HFF-Myc (cell line): ENCODE data around the gene NEDD4L.
"Not testable (repeated sequence)": the region's sequence is repeated elsewhere in the genome, so short reads cannot be mapped to it uniquely, and the experiment has no call there.

Experiments used
- DNase-seq: peaks from one replicate; pipeline ENCODE4 v3.0.0-alpha.2; 2011; ENCODE audit warnings: low read depth; ENCODE audit errors: extremely low read depth
- H3K4me3 ChIP-seq: replicated peaks from 2 replicates; pipeline ENCODE4 v1.5.1; 2011; ENCODE audit warnings: low read depth, mild to moderate bottlenecking, control low read depth, low read length
- CTCF ChIP-seq: IDR thresholded peaks from 2 replicates; pipeline ENCODE4 v1.5.1; 2012; ENCODE audit warnings: mild to moderate bottlenecking, low read depth, low read length, control low read depth; ENCODE audit errors: missing control alignments

The NEDD4L gene

DNA sequence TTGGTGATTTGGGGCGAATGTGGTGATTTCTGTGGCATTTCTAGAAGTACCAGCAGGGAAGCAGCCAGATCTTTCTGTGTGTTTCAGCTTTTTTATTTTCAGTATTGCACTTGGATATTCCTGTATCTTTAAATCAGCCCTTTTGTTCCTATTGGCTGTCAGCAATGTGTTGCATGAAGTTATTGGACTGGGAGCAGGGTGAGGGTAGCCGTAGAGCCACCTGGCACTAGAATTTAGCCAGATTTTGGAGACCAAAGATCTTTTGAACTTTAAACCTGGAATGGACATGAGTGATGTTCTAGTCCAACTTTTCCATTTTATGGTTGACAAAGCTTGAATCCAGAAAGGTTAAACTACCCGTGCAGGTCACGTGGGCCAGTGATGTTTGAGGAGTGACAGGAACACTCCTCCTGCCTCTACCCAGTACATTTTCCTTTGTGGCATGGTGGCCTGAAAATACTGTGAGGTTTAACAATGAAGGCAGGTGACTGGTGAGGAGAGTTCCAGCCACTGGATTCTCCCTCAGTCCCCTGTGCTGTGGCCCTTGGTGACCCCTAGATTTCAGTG lies 122.3 kb downstream of the NEDD4L start:
- TF ChIP-seq CTCF: no peak
- no peak overlapping the region for H3K4me3 ChIP-seq
- no peak for DNase-seq

DNA sequence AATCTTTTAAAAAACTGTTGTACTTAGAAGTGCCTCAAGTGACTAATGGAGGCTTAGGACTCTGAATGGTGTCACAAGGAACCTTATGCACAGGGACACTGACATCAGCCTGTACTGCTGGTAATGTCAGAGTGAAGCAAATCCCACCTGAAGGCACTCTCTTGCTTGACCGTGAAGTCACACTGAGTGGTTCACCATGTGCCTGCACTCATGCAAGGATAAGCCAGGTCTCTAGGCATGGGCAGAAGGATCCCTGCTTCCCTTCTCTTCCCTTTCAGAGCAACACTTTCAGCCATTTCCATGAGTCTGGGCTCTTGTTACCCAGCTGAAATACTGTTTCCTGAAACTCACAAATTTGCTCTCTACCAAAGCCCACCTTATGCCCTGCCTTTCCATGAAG lies 123.0 kb downstream of the NEDD4L start:
- H3K4me3 ChIP-seq: no peak overlapping the region
- no peak for TF ChIP-seq CTCF
- DNase-seq: no peak

DNA sequence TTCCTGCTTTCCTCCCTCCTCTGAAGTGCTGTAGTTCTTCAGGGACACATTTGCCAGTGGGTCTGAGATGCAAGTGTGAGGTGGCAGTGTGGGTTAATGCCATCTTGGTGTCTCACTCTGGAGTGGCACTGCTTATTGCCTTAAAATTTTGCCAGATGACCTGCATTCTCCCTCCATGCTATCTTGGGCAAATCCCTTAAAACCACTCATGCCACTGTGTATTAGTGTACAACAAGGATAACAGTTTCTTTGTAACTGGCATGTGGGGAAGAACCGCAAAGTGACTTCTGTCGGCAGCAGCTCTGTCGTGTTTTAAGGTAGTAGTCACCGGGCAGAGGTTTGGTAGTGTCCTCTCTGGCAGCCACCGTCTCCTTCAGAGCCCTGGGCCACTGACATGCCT lies 124.2 kb downstream of the NEDD4L start:
- DNase-seq: no peak
- no peak for TF ChIP-seq CTCF

GRCh38 chr18:58168993-58169392 lies 125.0 kb downstream of the NEDD4L start:
- DNase-seq: no peak
- no peak overlapping the region for H3K4me3 ChIP-seq
- TF ChIP-seq CTCF: no peak

More for the DNA sequence above, 124.2 kb downstream of the NEDD4L start:
- H3K4me3 ChIP-seq: no peak overlapping the region

DNA sequence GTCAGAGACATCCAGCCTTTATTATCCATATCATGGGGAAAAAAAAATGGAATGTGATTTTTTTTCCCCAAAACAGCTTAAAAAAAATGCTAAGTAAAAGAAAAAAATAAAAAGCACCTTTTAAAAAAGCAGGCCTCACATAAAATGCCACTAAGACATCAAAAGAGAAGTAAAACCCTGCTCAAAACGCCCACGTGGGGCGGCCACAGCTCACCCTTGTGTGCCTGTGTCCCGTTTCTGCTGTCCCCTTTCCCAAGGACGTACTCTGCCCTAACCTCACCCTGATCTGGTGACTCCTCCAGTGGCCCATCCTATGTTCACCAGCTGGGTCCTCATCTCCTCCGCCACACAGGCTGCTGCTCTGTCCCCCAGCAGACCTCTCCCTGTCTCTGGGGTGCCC lies 125.4 kb downstream of the NEDD4L start:
- no peak overlapping the region for H3K4me3 ChIP-seq
- DNase-seq: no peak
- TF ChIP-seq CTCF: no peak

- DNase-seq, H3K4me3 ChIP-seq: not testable (repeated sequence)
Measured at GRCh38 chr18:58170036-58170435, 126.0 kb downstream of the NEDD4L start.

DNA sequence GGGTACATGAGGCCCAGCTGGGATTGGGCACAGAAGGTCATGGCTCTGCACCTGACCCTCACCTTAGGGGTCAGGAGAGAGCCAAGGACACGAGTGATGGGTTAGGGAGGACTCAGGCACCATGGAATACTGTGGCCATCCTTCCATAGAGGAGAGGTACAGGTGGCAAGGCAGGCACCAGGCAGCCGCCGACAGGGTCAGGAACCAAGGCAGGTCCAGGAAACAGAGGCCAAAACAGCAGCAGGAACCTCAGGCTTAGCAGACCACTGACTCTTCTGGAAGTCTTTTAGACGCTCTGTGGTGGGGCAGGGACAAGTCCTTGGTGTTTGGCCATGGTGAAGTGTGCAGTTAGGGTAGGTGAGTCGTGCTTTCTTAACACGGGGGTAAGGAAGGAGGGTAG lies 128.0 kb downstream of the NEDD4L start:
- no peak for TF ChIP-seq CTCF
- H3K4me3 ChIP-seq: no peak overlapping the region
- no peak for DNase-seq

- no peak overlapping the region for H3K4me3 ChIP-seq
- no peak for TF ChIP-seq CTCF
- no peak for DNase-seq
Measured at GRCh38 chr18:58174285-58174684, 130.3 kb downstream of the NEDD4L start.
